ENCODE data around the gene SYDE1.
"Not testable (repeated sequence)": the region's sequence is repeated elsewhere in the genome, so short reads cannot be mapped to it uniquely, and the experiment has no call there.

The SYDE1 gene

GRCh38 chr19:15107061-15108010 is at the start of gene SYDE1:
Gene SYDE1 (plus strand): TSS chr19:15107401. CDS start chr19:15107434, 33 bp downstream.
- no peak for DNase-seq (ENCODE audit: low spot score)

- no peak for DNase-seq (ENCODE audit: low spot score)
These were observed 45.2 kb upstream of the SYDE1 start for GRCh38 chr19:15062036-15062435.

GRCh38 chr19:15070386-15070785 is 36.8 kb upstream of the SYDE1 start:
- not testable (repeated sequence) for DNase-seq (ENCODE audit: low spot score)

- DNase-seq (ENCODE audit: low spot score) = no peak
These were observed 34.1 kb upstream of the SYDE1 start for GRCh38 chr19:15072930-15073647.

GRCh38 chr19:15074371-15074770 is 32.8 kb upstream of the SYDE1 start:
- DNase-seq (ENCODE audit: low spot score) = no peak

- DNase-seq (ENCODE audit: low spot score) = no peak
These were observed 31.4 kb upstream of the SYDE1 start for GRCh38 chr19:15075806-15076205.

- DNase-seq (ENCODE audit: low spot score) = not testable (repeated sequence)
These were observed 27.2 kb upstream of the SYDE1 start for GRCh38 chr19:15080002-15080401.

- DNase-seq (ENCODE audit: low spot score) = no peak
These were observed 25.3 kb upstream of the SYDE1 start, which contains the start of gene OR1I1 for GRCh38 chr19:15081911-15082310. Gene OR1I1 (plus strand): TSS chr19:15082211. CDS start chr19:15087066, 4,855 bp downstream.

- no peak for DNase-seq (ENCODE audit: low spot score)
These were observed 20.0 kb upstream of the SYDE1 start for GRCh38 chr19:15087182-15087581.

GRCh38 chr19:15091918-15092753 is 15.1 kb upstream of the SYDE1 start:
- DNase-seq (ENCODE audit: low spot score) = peak; percentile 45

- no peak for DNase-seq (ENCODE audit: low spot score)
These were observed 14.2 kb upstream of the SYDE1 start for GRCh38 chr19:15093001-15093400.

- no peak for DNase-seq (ENCODE audit: low spot score)
These were observed 11.0 kb upstream of the SYDE1 start for GRCh38 chr19:15096223-15096622.

GRCh38 chr19:15097980-15098379 is 9.2 kb upstream of the SYDE1 start:
- DNase-seq (ENCODE audit: low spot score) = not testable (repeated sequence)

- no peak for DNase-seq (ENCODE audit: low spot score)
These were observed 8.7 kb upstream of the SYDE1 start for GRCh38 chr19:15098460-15098859.

GRCh38 chr19:15099017-15099582 is 8.1 kb upstream of the SYDE1 start:
- no peak for DNase-seq (ENCODE audit: low spot score)

- DNase-seq (ENCODE audit: low spot score) = no peak
These were observed 5.6 kb upstream of the SYDE1 start for GRCh38 chr19:15101479-15102082.

- DNase-seq (ENCODE audit: low spot score) = no peak
These were observed 3.2 kb upstream of the SYDE1 start for GRCh38 chr19:15104003-15104402.

- DNase-seq (ENCODE audit: low spot score) = no peak
These were observed 2.8 kb upstream of the SYDE1 start for GRCh38 chr19:15104411-15104810.

GRCh38 chr19:15105044-15105443 is 2.2 kb upstream of the SYDE1 start:
- DNase-seq (ENCODE audit: low spot score) = no peak

- DNase-seq (ENCODE audit: low spot score) = no peak
These were observed 1.1 kb downstream of the SYDE1 start for GRCh38 chr19:15108145-15108844.
